ENCODE results near the gene PRSS27. TPM values are rescaled to one million over a fixed set of nuclear protein-coding genes. Genes with fewer than 3 reads are reported as not detected.

The PRSS27 gene
- total RNA-seq, 4 donors from 2014 or later: 0.82 to 3.0 (median 1.4) TPM

DNA sequence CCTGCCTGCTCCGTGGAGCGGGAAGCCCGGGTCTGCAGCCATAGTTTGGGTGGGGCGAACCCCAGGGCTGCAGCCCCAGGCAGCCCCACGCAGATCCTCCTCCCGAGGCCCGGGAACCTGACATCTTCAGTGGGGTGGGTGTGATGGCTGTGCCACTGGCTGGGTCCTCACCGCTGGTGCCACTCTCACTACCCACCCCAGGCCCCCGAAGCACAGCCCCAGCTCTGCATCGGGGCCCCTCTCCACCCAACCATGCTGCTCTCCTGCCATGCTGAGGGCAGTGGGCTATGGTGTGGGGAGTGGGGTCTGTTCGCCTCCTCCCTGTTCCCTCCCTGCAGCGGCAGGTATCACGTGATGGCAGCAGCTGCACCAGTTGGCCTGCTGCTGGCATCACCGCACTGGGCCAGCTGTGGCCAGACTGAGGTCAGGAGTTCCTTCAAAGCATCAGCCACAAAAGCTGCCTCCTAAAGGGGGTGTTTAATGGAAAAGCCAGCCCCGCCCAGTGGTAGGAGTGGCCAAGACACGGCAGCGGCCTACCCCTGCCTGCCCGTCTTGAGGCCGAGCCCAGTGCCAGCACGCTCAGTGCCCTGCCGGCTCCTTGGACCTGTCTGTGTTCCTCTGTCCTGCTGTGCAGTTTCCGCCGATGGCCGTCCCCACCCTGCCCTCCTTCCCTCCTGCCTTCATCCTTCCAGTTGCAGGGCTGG is 26.9 kb downstream of the PRSS27 start:
- TF ChIP-seq, protein P1, sequence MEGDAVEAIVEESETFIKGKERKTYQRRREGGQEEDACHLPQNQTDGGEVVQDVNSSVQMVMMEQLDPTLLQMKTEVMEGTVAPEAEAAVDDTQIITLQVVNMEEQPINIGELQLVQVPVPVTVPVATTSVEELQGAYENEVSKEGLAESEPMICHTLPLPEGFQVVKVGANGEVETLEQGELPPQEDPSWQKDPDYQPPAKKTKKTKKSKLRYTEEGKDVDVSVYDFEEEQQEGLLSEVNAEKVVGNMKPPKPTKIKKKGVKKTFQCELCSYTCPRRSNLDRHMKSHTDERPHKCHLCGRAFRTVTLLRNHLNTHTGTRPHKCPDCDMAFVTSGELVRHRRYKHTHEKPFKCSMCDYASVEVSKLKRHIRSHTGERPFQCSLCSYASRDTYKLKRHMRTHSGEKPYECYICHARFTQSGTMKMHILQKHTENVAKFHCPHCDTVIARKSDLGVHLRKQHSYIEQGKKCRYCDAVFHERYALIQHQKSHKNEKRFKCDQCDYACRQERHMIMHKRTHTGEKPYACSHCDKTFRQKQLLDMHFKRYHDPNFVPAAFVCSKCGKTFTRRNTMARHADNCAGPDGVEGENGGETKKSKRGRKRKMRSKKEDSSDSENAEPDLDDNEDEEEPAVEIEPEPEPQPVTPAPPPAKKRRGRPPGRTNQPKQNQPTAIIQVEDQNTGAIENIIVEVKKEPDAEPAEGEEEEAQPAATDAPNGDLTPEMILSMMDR (IDR thresholded peaks at IDR 0.05; ENCODE audit: low read depth): no peak

DNA sequence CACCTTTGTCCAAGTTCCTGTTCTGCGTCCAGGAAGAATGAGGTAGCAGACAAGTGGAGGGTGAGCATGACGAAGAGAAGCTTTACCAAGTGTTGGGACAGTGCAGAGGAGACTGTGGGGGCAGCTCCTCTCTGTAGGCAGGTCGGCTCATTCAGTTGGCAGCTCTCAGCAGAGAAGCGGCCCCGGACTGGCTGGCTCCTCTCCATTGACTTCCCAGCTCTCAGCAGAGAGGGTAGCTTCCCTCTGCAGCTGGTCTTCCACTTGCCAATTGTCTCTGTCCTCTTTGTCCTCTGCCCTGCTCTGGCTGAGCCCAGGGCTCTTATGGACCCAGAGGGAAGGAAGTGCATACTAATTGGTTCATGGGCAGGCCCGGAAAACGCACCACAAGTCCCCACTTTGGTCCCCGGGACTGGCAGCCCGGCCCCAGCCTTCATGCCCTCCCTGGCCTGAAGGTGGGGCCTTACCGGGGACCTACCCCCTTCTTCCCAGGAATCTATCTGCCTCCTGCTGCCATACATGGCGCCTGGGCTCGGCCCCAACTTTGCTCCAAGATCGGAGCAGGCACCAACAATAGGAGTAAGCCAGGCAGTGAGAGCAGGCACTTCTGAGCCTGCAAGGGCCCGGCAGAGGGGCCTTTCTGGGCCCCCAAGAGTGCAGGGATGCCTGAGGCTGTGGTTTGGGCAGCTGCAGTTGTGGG is 27.6 kb downstream of the PRSS27 start:
- TF ChIP-seq, protein P1 (IDR thresholded peaks at IDR 0.05; ENCODE audit: low read depth): no peak

DNA sequence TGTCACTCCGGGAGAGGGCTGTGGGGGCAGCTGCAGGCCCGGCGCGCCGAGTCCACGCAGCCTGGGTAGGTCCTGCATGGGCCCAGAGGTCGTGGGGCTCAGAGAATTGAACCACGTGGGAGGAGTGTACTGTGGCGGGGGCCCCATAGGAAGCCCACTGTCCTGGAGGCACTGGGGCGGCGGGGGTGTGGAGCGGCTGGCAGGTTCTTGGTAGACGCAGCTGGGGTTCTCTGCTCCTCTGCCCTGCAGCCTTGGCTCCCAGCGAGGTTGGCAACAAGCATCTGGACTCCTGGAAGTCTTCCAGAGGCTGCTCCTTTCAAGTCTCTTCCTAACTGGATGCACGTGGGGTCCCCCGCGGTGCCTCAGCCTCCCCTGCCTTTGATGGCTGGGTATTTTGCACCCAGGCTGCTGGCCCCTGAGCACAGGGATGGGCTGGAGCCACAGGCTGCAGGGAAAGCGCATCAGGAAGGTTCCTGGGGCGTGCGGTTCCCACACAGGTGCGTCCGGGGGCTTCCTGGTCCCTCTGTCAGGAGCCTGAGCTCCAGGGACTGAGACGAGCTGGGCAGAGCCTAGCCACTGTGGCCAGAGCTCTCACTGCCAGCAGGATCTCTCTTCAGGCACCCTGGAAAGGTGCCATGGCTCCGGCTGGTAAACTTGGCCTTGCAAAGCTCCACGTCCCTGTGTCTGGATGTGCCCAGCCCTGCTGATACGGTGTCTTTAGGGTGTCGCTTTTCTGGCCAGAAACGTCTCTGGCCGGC is 28.4 kb downstream of the PRSS27 start:
- TF ChIP-seq, protein P1 (IDR thresholded peaks at IDR 0.05; ENCODE audit: low read depth): no peak

DNA sequence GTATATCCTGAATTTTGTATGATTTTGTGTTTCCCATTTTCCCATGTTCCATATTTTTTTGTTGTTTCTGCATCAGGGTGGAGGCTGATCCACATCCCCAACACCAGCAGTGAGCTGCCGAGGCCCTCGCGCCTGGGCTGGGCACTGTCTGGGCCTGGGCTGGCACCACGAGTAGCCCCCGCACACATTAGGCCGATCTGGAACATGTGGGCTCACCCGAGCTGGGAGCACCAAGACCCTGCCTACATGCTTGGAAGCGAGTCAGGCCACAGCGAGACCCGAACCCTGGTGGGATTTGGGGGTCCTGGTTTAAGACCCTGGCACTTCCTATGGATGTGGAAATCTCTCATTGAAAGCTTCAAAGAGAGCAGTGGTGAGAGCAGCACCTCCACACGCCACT is 29.2 kb downstream of the PRSS27 start:
- TF ChIP-seq, protein P1 (IDR thresholded peaks at IDR 0.05; ENCODE audit: low read depth): no peak

DNA sequence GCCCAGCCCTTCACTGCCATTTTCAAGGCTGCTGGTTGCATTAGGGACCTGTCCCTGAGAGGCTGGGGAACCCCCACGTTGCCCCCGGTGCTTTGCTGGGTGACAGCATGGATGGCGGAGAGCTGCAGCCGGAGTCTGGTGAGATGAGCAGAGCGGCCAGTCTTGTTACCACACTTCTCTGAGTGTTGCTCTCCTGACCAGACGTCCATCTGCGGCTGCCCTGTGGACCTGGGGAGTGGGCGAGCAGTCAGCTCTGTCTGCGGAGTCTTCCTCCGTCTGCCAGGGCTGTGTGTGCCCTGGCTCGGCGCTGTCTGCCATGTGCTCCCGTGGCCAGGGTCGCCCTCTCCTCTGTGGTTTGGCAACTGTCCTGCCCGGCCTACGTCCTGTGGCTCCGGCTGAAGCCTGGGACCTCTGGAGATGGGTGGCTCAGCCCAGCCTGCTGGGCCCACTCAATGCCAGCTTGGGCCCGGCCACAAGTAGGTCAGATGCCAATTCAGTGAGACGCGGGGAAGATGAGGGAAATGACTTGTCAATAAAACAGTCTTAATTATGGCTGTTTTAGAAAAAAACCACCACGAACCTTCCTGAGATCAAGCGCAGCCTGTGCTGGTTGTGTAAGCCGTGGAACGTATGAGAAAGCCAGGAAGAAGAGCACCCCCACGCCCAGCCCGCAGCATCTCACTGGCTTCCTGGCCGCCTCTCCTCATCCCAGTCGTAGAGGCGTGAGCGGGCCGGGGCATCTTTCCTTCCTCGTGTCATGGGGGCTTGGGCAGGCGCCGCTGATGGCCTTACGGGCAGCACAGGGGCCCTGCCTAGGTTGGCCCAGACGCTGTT is 29.8 kb downstream of the PRSS27 start:
- TF ChIP-seq, protein P1 (IDR thresholded peaks at IDR 0.05; ENCODE audit: low read depth): no peak

DNA sequence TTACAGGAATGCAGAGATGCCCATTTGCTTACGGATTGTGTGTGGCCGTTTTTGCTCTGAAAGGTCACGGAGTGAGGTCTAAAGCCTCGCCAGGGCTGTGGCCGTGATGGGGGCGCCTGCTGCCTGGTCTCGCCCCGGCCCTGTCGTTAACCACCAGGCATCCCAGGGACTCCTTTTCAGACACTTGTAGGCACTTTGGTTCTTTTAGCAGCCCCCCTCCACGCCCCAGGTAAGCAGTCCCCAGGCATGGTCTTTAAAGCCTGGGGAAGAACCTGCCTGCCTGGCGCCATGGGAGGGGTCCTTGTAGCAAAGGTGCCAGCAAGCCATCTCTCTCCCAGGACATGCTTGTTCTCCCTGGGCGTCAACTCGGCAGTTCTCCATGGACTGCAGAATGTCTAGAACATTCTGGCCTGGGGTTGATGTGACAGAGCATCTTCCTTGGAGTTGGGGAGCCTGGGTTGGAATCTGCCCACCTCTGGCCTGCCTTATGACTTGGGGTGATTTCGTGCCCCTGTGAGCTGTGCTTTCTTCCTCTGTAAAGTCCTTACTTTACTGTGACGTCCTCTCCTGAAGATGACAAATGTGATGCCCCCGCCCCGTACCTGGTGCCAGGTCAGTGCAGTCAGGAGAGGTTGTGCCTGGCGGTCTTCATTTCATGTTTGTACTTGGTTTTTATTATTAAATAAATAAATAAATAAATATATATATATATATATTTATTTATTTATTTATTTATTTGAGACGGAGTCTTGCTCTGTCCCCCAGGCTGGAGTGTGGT is 32.3 kb downstream of the PRSS27 start:
- TF ChIP-seq, protein P1 (IDR thresholded peaks at IDR 0.05; ENCODE audit: low read depth): no peak

All from subcutaneous adipose tissue (tissue), 4 donors.